ENCODE measurements around the gene ADAMTSL2.

- TF ChIP-seq TEAD4 (IDR thresholded peaks at IDR 0.05) (no peak), CEBPB (IDR thresholded peaks at IDR 0.05) (no peak), USF1 (IDR thresholded peaks at IDR 0.05) (no peak), TCF12 (IDR thresholded peaks at IDR 0.05; ENCODE audit: low read depth) (no peak), RAD21 (IDR thresholded peaks at IDR 0.05; ENCODE audit: low read depth) (no peak), REST (IDR thresholded peaks at IDR 0.05; ENCODE audit: low read depth) (no peak), EGR1 (IDR thresholded peaks at IDR 0.05) (no peak), EP300 (IDR thresholded peaks at IDR 0.05; ENCODE audit: borderline replicate concordance) (no peak), MAX (IDR thresholded peaks at IDR 0.05) (no peak)
Observed at GRCh38 chr9:133577737-133578112, 43.2 kb downstream of the ADAMTSL2 start.
